Measurements from ENCODE around the gene SESN1. TPM values are rescaled to one million over a fixed set of nuclear protein-coding genes. Genes with fewer than 3 reads are reported as not detected.

Gene SESN1
- total RNA-seq, 1 experiment from 2014 or later = 30.2 TPM

DNA sequence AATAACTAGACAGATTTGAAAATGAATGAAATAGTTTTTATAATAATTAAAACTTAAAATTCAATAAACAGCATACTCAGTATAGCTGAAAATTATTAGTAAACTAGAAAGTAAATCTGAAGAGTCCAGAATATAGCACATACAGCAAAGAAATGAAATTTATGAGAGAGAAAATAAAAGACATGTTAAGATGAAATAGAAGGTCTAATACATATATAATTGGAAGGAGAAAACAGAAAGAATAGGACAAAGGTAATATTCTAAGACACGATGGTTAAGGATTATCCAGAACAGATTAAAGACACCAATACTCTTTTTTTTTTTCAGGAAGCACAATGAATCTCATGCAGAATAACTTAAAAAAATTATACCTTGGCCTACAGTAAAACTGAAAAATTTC lies 69.0 kb downstream of the SESN1 start:
- TF ChIP-seq RELA (CRISPR knock-in tag; IDR thresholded peaks at IDR 0.05; ENCODE audit: borderline replicate concordance) (no peak), GRHL2 (CRISPR knock-in tag; IDR thresholded peaks at IDR 0.05; ENCODE audit: insufficient replicate concordance, severe bottlenecking) (no peak), NR3C1 (CRISPR knock-in tag; conservative IDR thresholded peaks at IDR 0.05; ENCODE audit: low read depth) (no peak), NR1H2 (CRISPR knock-in tag; IDR thresholded peaks at IDR 0.05) (no peak), ZNF263 (CRISPR knock-in tag; IDR thresholded peaks at IDR 0.05; ENCODE audit: low read depth) (no peak), NFYB (CRISPR knock-in tag; conservative IDR thresholded peaks at IDR 0.05; ENCODE audit: low read depth) (no peak), TEAD1 (CRISPR knock-in tag; IDR thresholded peaks at IDR 0.05) (no peak), ZNF219 (CRISPR knock-in tag; IDR thresholded peaks at IDR 0.05; ENCODE audit: borderline replicate concordance) (no peak), SMAD3 (CRISPR knock-in tag; IDR thresholded peaks at IDR 0.05; ENCODE audit: borderline replicate concordance) (no peak), ZNF425 (CRISPR knock-in tag; conservative IDR thresholded peaks at IDR 0.05) (no peak), USF2 (CRISPR knock-in tag; IDR thresholded peaks at IDR 0.05) (no peak), ARID4B (CRISPR knock-in tag; IDR thresholded peaks at IDR 0.05; ENCODE audit: borderline replicate concordance) (no peak), FOXK1 (CRISPR knock-in tag; IDR thresholded peaks at IDR 0.05) (no peak), HMGA2 (CRISPR knock-in tag; IDR thresholded peaks at IDR 0.05) (no peak), OVOL2 (CRISPR knock-in tag; IDR thresholded peaks at IDR 0.05; ENCODE audit: borderline replicate concordance) (no peak), ZNF416 (CRISPR knock-in tag; IDR thresholded peaks at IDR 0.05) (no peak), ZNF281 (CRISPR knock-in tag; IDR thresholded peaks at IDR 0.05) (no peak), ZNF423 (CRISPR knock-in tag; IDR thresholded peaks at IDR 0.05) (no peak)
- TF ChIP-seq, protein P1, sequence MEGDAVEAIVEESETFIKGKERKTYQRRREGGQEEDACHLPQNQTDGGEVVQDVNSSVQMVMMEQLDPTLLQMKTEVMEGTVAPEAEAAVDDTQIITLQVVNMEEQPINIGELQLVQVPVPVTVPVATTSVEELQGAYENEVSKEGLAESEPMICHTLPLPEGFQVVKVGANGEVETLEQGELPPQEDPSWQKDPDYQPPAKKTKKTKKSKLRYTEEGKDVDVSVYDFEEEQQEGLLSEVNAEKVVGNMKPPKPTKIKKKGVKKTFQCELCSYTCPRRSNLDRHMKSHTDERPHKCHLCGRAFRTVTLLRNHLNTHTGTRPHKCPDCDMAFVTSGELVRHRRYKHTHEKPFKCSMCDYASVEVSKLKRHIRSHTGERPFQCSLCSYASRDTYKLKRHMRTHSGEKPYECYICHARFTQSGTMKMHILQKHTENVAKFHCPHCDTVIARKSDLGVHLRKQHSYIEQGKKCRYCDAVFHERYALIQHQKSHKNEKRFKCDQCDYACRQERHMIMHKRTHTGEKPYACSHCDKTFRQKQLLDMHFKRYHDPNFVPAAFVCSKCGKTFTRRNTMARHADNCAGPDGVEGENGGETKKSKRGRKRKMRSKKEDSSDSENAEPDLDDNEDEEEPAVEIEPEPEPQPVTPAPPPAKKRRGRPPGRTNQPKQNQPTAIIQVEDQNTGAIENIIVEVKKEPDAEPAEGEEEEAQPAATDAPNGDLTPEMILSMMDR (IDR thresholded peaks at IDR 0.05) = no peak
- no peaks in the 10 kb centered on the region for H3K9me3 Mint-ChIP-seq
- no peaks in the 10 kb centered on the region for H3K27me3 Mint-ChIP-seq (ENCODE audit: low read depth)
- CTCF ChIA-PET = no interaction called here
- no peaks in the 10 kb centered on the region for H3K36me3 Mint-ChIP-seq
- H3K27ac Mint-ChIP-seq = no peak overlapping the region
- ATAC-seq (no peak), DNase-seq (ENCODE audit: low spot score) (no peak)
- POLR2A ChIA-PET = no interaction called here
- no peak overlapping the region for H3K4me3 Mint-ChIP-seq
- H3K4me1 Mint-ChIP-seq = no peaks in the 10 kb centered on the region
